GM12864 (cell line): Measurements from ENCODE around the gene UBL4B.

Source experiments
- DNase-seq: peaks from one replicate; pipeline ENCODE4 v3.0.0-alpha.2; 2011; ENCODE audit warnings: low read depth
- H3K4me3 ChIP-seq: 2 replicates; pipeline ENCODE4 v1.5.1; 2011; ENCODE audit warnings: mild to moderate bottlenecking, low read depth, low read length, control low read depth
- TF ChIP-seq, protein P1 (sequence below): IDR thresholded peaks from 2 replicates; pipeline ENCODE4 v1.5.1; 2011; ENCODE audit warnings: low read depth, mild to moderate bottlenecking, moderate library complexity, low read length, control low read depth, inconsistent platforms; ENCODE audit errors: missing control alignments

Gene UBL4B

DNA sequence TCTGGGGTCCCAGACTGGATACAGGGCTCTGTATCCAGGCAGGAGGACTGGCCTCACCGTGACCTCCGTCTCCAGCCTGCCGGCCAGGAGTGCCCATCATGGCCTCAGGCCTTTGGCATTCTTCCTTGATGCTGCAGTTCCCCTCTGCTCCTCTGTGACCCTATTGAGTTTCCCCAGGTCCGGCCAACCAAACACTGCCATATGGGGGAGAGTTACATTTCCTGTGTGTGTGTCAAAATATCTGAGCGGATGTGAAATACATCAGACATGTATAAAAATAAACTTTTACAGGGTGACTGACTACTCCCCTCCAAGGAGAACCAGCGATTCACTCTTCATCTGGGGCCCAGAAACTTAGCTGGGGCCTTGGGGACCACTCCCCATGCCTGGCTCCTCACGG is 10.2 kb upstream of the UBL4B start:
- TF ChIP-seq, protein P1, sequence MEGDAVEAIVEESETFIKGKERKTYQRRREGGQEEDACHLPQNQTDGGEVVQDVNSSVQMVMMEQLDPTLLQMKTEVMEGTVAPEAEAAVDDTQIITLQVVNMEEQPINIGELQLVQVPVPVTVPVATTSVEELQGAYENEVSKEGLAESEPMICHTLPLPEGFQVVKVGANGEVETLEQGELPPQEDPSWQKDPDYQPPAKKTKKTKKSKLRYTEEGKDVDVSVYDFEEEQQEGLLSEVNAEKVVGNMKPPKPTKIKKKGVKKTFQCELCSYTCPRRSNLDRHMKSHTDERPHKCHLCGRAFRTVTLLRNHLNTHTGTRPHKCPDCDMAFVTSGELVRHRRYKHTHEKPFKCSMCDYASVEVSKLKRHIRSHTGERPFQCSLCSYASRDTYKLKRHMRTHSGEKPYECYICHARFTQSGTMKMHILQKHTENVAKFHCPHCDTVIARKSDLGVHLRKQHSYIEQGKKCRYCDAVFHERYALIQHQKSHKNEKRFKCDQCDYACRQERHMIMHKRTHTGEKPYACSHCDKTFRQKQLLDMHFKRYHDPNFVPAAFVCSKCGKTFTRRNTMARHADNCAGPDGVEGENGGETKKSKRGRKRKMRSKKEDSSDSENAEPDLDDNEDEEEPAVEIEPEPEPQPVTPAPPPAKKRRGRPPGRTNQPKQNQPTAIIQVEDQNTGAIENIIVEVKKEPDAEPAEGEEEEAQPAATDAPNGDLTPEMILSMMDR = no peak
- H3K4me3 ChIP-seq = no peak overlapping the region
- peak; percentile 12 for DNase-seq

DNA sequence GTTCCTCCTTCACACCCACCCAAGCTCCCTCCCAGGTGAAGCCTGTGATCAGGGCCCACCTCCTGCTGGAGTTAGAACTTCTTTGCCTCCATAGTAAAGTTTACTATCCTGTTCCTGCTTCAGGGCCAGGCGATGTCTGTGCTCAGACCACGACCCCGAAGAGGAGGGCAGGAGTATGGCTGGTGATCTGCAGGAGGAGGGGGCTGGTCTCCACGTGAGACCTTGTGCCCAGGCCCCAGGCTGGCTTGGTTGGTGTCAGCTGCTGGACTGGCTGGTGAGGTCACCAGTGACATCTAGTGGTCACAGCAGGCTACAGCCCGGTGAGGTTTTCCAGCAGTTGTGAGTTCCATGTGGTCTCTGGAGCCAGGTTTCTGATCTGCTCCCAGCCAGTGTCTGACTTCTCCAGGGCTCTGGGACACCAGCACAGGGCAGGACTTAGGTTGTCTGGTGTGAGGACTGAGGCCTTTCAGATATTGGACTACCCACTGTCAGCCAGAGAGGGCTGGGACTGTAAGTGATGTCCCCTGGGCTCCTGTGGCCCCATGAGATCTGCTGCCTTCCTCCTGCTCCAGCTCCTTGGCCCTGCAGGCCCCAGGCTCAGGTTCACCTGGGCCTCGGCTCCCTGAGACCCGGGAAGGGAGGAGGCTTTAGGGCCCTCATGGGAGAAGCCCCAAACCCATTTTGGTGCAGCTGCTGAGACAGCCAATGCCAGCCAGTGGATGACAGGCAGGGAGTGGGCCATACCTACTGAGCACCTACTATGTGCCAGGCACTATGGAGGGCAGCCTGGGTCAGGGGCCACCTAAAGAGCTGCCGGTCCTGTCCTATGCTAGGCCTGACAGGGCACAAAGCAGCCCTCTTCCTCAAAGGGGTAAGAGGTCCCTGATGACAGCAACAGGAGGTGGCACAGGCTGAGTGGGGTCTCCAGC is 6.0 kb upstream of the UBL4B start:
- DNase-seq = peak; percentile 33
- no peak overlapping the region for H3K4me3 ChIP-seq

DNA sequence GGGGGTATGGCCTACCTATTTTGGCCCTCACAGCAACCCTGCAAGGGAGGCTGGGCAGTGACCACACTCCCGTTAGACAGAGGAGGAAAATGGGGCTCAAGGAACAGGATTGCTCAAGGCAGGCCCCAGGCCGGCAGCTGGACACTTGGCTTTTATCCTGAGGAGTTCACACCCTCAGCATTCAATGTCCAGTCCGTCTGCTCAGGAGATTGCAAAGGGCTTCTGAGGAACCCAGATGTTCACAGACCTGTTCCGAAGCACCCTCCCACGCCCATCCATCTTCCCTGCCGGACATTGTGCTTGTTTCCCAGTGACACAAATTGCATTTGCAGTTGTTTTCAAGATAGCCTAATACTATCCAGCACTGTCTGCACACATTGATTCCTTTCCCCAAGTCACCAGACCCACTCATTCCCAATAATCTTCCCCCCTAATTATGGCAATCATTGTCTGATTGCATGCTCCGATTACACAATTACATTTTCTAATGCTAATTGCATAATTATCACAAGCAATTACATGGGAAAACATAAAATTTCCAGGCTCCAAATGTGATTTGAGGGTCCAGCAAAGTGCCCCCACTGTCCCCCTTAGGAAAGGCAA is 4.3 kb upstream of the UBL4B start:
- DNase-seq = no peak
- TF ChIP-seq, protein P1 = no peak
- H3K4me3 ChIP-seq = no peak overlapping the region

More for the DNA sequence above, 6.0 kb upstream of the UBL4B start:
- TF ChIP-seq, protein P1 = peak; percentile 99

DNA sequence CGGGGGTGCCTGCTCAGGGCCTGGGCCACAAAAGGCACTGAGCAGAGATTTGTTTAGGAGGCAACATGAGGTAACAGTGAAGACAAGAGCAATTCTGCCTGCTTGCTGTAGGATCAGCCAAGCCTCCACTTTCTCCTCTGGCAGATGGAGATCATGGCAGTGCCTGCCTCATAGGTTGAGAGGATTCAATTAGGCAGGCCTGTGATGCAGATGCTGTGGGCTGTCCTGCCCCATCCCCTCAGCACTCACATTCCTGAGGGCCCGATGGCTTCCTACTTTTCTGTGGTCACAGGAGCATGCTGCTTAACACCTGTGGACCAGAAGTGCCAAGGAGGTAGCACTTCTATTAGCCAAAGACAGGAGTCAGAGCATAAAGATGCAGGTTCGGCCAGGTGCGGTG is 1.2 kb upstream of the UBL4B start:
- no peak for DNase-seq
- TF ChIP-seq, protein P1 = no peak
- no peak overlapping the region for H3K4me3 ChIP-seq

DNA sequence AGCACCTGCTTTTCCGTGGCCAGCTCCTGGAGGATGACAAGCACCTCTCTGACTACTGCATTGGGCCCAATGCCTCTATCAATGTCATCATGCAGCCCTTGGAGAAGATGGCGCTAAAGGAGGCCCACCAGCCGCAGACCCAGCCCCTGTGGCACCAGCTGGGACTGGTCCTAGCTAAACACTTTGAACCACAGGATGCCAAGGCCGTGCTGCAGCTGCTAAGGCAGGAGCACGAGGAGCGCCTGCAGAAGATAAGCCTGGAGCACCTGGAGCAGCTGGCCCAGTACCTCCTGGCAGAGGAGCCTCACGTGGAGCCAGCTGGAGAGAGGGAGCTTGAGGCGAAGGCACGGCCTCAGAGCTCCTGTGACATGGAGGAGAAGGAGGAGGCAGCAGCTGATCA is 413 bp downstream of the UBL4B start:
- TF ChIP-seq, protein P1 = no peak

DNA sequence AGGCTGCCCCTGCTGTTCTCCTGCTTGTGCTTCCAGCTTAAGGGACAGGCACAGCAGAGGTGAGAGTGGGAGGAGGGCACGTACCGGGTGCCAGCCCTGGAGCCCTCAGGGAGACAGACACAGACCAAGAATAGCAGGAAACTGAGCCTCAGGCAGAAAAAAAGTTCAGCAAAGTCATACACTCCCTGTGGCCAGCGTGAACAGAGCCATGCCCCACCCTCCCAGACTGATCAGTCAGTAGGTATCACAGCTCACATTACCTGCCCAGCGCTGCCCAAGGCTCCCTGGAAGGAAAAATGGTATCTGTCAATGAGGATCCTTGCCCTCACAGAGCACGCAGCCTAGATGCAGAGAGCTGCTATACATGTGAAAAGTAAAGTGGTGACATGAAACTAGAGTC is 1.3 kb downstream of the UBL4B start:
- TF ChIP-seq, protein P1 = no peak
- DNase-seq = no peak
- H3K4me3 ChIP-seq = no peak overlapping the region

More for the DNA sequence above, 413 bp downstream of the UBL4B start:
- H3K4me3 ChIP-seq = no peak overlapping the region
- DNase-seq = no peak
